ENCODE data around the gene CDH18. TPM values are rescaled to one million over a fixed set of nuclear protein-coding genes. Genes with fewer than 3 reads are reported as not detected.

CDH18 gene
- total RNA-seq, 4 donors from 2014 or later = 2.1 TPM; not detected in 3

- Histone ChIP-seq H3K27ac (no peak overlapping the region), H3K4me1 (no peaks in the 10 kb centered on the region), H3K36me3 (no peaks in the 10 kb centered on the region), H3K9me3 (no peaks in the 10 kb centered on the region), H3K27me3 (no peaks in the 10 kb centered on the region), H3K4me3 (no peak overlapping the region)
- intact Hi-C loops (cut with DNase I; ENCODE audit: low total_unique reads) = no loop called here
- TF ChIP-seq CTCF (IDR thresholded peaks at IDR 0.05) (no peak), POLR2A (IDR thresholded peaks at IDR 0.05) (no peak)
- DNase-seq = no peak
These were observed 47.8 kb downstream of the CDH18 start for GRCh38 chr5:19940192-19940591.

DNA sequence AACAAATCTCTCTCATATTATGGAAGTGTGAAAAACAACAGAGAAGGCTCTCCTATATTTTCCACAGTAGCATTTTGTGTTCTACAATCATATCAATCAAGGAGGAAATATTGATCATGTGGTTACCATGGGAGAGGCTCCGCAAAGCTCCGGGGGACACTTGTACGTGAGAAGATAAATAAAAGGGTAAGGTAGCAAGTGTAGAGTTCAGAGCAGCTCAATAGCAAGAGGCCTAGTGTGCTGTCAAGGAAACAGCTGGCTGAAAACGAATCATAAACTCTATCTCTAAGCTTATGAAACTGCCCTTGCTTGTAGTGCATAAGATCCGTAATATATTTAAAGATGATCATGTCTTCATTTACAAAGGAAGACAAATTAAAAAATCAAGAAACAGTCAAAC is 57.5 kb downstream of the CDH18 start:
- intact Hi-C loops (cut with DNase I; ENCODE audit: low total_unique reads) = no loop called here
- Histone ChIP-seq H3K4me1 (no peaks in the 10 kb centered on the region), H3K9me3 (no peaks in the 10 kb centered on the region), H3K27me3 (no peaks in the 10 kb centered on the region), H3K36me3 (no peaks in the 10 kb centered on the region), H3K27ac (no peak overlapping the region), H3K4me3 (no peak overlapping the region)
- no peak for DNase-seq
- TF ChIP-seq POLR2A (IDR thresholded peaks at IDR 0.05) (no peak), CTCF (IDR thresholded peaks at IDR 0.05) (no peak)

- Histone ChIP-seq H3K9me3 (no peaks in the 10 kb centered on the region), H3K27ac (no peak overlapping the region), H3K4me3 (no peak overlapping the region), H3K36me3 (no peaks in the 10 kb centered on the region), H3K27me3 (no peaks in the 10 kb centered on the region), H3K4me1 (no peaks in the 10 kb centered on the region)
- TF ChIP-seq CTCF (IDR thresholded peaks at IDR 0.05) (no peak), POLR2A (IDR thresholded peaks at IDR 0.05) (no peak)
- intact Hi-C loops (cut with DNase I; ENCODE audit: low total_unique reads) = no loop called here
- no peak for DNase-seq
These were observed 59.2 kb downstream of the CDH18 start for GRCh38 chr5:19928562-19929421.

DNA sequence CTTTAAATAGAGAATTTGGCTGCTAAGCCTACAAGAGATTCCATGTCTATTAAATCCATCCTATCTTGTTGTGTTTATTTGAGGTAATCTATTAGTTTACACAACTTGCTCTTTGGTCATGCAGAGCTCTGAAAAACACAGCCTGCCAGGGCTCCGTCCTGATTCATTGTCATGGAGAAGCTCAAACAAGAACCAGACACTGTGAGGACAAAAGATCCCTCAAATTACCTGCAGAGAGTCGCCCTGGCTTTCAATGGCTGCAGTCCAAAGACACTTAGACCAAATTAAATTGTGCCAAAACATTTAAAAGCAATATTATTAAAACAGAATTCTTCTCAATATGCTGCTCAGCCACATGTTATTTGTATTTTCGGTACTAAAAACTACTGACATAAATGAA is 60.1 kb downstream of the CDH18 start:
- Histone ChIP-seq H3K27ac (no peak overlapping the region), H3K27me3 (no peaks in the 10 kb centered on the region), H3K4me3 (no peak overlapping the region), H3K9me3 (no peaks in the 10 kb centered on the region), H3K36me3 (no peaks in the 10 kb centered on the region), H3K4me1 (no peaks in the 10 kb centered on the region)
- TF ChIP-seq POLR2A (IDR thresholded peaks at IDR 0.05) (no peak), CTCF (IDR thresholded peaks at IDR 0.05) (no peak)
- no peak for DNase-seq
- intact Hi-C loops (cut with DNase I; ENCODE audit: low total_unique reads) = no loop called here

DNA sequence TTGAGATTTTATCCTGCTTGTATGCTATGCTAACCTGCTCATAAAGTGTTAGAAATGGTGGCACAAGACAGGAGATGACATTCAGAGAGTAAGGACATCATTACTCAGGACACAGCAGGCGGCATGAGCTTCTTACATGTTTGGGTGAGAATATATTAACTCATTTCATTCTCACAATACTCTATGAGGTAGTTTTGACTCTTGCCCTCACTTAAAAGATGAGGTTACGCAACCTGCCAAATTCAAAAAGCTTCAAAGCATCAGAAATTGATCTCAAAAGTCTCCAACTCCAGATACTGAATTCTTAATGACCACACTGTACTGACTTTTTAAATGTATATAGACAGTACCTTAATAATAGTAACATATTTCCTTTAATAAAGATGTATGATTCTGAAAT is 60.8 kb downstream of the CDH18 start:
- Histone ChIP-seq H3K27me3 (no peaks in the 10 kb centered on the region), H3K9me3 (no peaks in the 10 kb centered on the region), H3K27ac (no peak overlapping the region), H3K4me3 (no peak overlapping the region), H3K36me3 (no peaks in the 10 kb centered on the region), H3K4me1 (no peaks in the 10 kb centered on the region)
- DNase-seq = no peak
- intact Hi-C loops (cut with DNase I; ENCODE audit: low total_unique reads) = no loop called here
- TF ChIP-seq CTCF (IDR thresholded peaks at IDR 0.05) (no peak), POLR2A (IDR thresholded peaks at IDR 0.05) (no peak)

Data from uterus (tissue), 4 donors.